Stimulated activated CD8-positive, alpha-beta memory T cell treated with anti-CD3 and anti-CD28 coated beads, Interleukin-15, amount 100 ng/mL, for 24 hours (primary cell): ENCODE data around the gene CHCHD3.

Source experiments
- DNase-seq: peaks from one replicate; pipeline ENCODE4 v3.0.0-alpha.2; 2020; ENCODE audit warnings: low read depth

The CHCHD3 gene

DNA sequence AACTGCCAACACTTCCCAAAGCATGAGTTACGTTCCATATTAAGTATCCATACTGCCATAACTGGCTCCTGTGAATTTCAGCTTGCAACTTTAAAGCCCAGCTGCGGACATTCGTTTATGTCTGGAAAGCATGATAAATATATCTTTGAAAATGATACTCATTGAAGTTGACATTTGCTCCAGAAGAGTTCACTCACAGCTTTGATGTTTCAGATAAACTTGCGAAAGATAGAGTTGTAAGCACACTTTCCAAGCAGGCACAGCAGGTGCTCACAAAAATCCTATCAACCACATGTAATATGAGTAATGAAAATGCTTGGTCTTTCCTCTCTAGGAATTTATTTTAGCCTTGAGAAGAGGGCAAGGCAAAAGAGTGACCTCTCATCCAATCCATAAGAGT is 4.5 kb downstream of the CHCHD3 start:
- no peak for DNase-seq

DNA sequence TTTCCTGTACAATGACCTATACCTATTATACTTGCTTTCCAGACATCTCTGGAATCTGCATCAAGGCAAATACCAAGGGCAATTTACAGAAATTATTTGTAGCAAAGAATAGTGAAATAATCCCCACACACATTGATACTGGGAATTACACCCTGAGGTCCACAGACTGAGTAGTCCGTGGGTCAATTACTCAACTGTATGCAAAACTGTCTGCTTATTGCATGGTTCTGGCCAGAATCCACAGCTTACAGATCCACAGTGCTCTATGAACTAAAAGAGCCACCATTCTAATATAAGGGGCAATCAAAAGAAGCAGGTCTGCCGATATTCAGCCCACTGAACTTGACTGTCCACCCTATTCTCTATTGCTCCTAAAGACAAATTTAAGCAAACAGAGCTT is 5.7 kb downstream of the CHCHD3 start:
- no peak for DNase-seq

DNA sequence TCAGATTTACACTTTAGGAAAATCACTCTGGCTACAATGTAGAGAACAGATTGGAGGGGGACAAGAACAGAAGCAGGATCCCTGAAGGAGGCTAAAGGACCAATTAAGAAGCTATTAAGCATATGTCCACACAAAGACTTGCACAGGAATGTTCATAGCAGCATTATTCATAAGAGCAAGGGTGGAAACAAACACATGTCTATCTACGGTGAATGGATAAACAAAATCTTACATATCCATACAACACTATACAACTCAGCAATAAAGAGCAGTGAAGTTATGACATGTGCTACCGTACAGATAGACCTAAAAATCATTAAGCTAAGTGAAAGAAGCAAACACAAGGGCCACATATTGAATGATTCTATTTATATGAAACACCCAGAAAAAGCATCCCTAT is 10.4 kb downstream of the CHCHD3 start:
- no peak for DNase-seq

DNA sequence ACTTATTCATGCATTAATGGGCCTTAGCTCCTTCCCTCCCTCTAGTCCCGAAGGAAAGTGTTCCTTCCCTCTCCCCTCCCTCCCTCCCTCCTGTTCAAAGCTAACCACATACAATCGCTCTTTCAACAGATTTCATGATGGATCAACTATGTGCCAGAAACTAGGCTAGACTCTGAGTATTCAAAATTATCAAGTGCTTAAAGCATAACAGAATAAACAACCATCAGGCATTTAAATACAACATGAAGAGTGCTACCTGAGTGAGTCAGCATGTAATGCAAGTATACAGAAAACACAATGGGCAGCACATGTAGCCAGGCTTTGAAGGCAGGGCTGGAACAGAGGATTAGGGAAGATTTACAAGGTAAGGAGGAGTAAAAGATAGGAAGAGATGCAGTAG is 11.3 kb downstream of the CHCHD3 start:
- DNase-seq, result no peak

DNA sequence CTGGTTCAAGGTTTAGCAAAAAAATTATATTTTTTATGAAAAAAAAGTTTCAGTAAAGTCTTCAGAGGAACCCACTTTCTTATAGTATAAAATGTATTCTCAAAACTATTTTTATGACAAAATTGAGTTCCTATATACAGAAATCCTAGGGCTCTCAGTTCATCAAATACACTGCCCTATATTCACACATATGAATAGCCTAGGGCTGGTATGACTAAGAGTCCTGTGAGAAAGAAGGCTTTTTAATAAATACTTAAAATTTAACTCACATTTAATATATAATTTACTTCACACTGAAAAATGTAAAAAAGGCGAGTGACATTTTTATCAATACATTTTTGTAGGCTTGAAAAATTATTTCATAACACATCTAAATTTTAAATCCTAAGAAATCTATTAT is 16.6 kb downstream of the CHCHD3 start:
- no peak for DNase-seq

DNA sequence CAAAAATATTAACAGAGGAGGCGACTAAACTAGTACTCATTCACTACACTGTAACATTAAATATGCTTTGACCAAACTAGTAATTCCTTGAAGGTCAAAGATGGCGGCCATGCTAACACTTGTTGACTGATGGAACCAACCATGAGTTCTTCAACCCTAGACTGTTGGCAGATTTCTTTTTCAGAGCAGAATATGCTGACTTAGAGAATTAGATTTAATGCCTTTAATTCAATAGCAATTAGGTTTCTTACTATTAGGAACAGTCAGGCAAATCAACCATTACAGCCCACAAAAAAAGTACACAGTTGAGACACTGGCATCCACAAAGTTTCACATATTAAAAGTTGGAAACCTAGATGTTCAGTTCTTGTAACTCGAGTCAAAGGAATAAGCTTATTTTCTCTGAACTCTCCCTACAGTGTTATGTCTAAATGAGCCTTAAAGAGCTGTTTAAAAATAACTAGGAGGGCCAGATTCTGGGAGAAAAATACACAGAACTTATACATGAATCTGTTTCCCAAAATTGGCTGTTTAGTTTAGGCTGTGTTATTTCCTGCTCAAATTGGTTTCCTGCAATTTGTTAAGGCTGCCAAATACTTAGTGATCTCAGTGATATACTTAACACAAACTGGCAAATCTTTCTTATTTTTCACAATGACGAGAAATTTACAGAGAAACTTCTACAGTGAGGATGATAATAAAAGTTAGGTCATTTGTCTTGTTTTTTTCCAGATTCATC is 17.6 kb downstream of the CHCHD3 start:
- no peak for DNase-seq

DNA sequence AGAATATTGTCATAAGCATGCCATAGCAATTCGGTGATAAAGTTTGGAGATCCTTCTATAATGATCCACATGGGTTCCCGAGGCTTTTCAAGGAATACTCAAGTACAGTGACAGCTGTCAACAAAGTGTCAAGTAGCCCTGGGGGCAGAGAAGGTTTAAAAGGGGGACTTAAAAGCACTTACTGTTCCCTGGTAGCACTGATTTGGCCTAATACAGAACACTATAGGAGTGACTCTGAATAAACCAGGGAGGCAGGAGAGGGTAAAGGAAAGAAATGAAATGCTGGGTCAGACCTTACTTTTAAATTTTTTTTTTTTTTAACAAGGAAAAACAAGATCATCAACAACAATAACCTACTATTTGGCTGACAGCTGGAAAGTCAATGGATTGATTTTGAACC is 20.1 kb downstream of the CHCHD3 start:
- no peak for DNase-seq

DNA sequence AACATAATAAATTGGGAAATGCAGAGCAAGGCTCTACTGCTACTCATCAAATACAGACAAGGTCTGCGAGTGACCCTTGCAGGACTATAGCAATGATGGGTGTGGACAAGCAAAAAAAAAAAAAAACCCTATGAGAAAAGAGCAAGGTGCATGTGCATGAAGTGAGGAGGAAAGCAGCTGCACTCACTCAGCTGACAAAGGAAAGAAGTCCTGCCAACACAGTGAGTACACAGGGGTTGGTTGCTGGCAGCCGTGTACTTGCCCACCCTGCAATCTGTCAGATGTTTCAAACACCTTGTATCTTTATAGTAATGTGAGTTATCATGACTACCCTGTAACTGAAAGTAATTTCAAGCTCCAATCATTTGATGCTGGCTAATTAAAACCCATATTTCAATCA is 20.5 kb downstream of the CHCHD3 start:
- no peak for DNase-seq

DNA sequence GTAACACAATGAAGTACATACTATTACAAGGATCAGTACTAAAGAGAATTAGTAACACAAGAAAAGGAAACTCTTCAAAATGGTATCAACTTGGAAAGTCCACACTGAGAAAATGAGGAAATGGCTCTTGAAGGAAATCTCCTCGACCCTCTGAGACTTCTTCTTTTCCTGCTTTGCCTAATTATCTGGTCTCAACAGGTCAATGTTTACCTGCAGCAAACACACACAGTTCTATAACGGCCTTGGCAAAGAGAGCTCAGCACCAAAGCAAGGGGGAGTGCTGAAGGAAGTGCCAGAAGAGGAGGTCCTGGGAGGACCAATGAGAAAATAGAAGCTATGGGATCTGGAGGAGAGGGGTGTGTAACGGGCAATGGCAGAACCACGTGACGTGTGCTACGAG is 21.9 kb downstream of the CHCHD3 start:
- DNase-seq, result no peak

DNA sequence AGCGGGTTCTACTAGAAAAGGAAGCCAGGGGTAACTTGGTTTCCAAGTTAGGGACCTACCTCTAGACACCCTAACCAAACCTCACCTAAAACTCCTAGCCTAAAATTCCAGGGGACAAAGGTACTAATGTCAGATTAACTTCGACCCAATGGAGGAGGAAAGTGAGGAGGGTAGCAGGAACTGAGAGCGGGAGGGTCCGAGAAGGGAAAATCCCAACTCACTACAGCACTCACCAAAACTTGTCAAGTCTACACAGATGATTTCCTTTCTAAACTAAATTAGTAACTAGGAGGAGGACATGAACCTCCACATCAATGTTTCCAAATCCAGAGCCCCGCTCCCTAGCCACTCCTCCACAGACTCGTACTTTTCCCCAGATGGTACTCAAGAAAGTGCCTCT is 22.6 kb downstream of the CHCHD3 start:
- no peak for DNase-seq

DNA sequence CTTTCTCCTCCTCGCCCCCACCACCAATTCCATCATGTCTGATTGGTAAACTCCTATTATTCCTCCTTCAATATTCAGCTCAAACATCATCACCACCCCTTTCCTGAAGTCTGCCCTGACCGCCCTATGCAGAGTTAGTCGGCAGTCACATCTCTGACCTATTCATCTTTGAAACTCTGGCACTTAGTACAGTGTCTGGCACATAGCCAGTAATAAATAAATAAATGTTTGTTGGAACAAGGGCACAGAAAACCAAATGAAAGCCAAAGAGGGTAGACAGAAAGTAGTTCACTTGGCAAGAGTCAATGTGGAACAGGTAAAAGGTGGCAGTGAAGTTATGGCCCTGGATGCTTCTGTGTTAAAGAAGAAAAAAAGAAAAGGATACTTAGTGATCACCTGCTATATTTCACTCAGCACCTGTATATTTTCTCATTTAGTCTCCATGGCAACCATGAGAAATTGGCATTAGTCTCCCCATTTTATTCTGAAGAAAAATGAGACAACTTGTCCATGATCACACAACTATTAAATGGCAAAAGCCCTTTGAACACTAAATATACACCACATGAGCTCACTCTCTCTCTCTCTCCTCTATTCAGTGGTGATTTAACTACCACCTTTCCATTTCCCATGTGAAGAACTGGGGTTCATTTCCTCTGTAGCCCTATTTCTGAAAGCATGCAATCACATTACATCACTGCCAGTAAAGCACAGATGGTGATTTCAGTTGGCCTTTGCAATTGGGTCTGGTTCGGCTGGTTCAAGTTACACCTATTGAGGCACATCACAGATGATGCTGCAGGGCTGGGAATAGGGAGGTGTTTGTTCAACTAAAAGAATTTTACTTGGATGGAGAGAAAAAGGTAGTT is 25.3 kb downstream of the CHCHD3 start:
- no peak for DNase-seq

DNA sequence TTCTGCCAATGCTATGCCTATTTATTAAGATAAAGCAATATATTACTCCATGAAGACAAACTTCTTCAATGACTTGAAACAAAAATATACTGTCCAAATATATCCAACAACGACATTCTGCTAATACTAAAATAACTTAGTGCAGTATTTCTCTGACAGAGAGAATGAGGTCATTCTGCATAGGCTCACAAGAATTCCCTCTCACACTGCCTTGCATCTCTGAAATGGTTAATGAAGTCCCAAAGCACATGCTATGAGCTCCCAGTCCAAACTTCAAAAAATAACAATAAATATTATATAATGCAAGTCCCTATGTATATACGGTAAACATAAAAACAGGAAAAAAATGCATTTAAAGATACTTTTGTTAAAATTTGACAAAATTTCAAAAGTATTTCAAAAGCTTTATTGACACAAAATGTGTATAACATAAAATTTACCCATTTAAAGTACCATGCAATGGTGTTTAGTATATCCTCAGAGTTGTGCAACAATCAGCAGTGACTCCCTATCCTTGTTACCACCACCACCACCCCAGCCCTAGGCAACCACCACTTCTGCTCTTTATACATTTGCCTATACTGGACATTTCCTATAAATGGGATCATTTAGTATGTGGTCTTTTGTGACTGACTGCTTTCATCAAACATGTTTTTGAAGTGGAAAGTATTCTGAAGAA is 27.6 kb downstream of the CHCHD3 start:
- no peak for DNase-seq

DNA sequence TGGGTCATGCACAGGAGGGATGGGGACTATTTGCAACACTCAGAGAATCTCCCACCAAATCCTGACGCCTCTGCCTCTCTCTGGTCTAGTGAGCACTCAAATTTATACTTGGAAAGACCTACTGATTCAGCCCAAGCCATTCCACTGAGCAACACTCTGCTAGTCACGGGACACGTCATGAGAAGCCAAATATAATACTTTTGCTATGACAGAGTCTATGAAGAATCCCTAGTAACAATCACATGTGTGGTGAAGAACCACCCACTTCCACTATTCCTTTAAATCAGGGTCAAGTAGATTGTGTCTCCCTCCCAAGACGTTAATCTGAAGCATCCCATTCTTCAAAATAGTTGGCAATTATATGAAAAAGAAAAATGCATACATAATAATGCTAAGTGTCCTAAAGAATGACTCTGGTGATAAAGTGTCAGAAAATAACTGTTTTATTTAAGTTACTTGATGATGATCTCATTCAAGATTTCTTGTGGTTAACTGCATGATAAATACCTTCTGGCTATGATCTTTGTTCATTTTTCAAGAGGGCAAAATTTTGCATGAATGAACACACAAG is 28.5 kb downstream of the CHCHD3 start:
- DNase-seq, result no peak

DNA sequence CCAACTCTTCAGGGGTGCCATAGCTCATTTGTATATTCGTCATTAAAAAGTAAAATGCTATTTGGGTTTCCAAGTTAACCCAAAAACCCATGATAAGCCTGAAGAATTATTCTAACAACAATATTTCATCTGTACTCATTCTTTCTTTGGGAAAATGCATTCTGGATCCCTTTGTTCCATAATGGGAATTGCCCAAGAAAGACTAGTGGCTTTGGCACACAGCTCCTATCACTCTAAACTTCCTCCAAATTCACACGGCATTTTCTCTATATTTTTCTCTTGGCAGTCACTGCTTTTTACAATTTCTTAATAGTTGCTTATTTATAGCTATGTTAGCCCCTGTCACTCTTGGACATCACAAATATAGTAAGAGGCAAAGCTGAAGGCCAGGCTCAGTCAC is 29.1 kb downstream of the CHCHD3 start:
- DNase-seq, result no peak

DNA sequence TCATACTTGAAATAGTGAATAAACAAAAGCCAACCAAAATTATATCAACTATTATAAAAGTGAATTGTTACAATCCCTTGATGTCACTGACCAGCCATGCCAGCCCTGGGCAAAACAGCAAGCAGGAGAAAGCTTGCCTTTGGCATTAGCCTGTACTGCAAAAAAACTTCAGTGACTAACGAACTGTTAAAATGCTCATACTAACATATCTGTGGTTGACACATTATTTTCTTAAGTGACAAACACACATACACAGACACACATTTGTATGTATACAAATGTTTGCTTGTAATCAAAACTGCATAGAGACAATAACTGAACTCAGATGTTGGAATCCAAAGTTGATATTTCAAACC is 29.5 kb downstream of the CHCHD3 start:
- no peak for DNase-seq

DNA sequence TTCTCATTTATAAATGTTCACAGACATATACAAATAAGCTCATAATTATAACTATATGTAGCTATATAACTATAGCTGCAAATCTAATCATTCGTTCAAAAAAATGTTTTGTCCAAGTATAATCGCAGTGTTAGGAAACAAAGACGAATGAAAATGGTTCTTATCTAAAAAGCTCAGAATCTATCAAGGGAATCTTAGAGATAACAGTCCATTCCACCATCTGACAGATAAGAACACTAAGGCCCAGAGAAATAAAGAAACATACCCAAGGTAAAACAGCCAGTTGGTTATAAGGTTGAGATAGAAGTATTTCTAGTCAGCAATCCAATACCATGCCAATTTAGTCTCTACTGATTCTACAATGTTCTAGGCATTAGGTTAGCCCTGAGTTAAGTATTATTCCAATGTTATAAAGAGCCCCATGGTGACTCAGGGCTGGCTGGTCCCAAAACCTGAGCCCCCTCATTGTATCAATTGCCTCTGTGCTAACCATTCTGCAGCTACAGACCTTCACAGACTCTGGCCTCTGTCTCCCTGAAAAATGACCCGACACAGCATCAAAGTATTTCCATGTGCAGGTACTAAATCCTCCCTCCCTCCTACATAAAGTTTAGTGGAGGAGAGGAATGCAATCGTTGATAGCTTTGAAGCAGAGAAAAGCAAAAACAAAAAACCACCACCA is 30.0 kb downstream of the CHCHD3 start:
- no peak for DNase-seq

DNA sequence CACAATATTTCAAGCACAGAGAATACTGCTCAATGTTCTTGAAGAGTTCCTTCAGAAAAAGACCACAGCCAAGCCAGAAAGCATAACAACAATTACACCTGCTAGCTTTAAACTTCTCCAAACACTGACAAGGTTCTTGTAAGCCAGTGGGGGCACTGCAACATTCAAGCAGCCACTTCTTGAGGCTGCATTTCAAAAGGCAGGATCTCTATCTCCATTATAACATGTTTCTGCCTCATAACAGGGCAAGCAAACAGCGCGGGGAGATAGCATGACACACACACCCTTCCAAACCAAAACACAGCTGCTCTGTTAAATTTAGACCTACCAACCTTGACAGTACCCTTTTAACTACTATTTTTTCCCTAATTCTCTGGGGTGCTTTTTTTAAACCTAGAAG is 30.8 kb downstream of the CHCHD3 start:
- DNase-seq, result no peak

DNA sequence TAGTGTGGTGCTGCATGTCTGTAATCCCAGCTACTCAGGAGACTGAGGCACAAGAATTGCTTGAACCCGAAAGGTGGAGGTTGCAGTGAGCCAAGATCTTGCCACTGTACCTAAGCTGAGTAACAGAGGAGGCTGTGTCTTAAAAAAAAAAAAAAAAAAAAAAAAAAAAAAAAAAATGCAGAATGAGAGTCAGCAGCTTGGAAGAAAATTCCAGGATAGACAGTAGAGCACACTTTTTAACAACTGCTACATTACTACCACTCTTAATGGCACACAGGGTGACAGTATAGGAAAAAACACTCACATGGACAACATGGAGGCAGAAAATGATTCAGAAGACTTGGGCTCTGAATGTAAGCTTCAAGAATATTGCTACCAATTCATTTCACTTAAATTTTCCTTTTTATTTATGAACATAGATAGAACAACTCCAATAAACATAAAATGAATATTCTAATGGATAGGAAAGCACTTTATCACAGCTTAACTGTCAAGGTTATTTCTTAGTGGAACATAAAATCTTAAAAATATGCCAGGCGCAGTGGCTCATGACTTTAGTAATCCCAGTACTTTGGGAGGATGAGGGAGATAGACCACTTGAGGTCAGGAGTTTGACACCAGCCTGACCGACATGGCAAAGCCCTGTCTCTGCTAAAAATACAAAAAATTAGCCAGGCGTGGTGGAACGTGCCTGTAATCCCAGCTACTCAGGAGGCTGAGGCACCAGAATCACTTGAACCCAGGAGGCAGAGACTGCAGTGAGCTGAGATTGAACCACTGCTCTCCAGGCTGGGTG is 31.5 kb downstream of the CHCHD3 start:
- no peak for DNase-seq

DNA sequence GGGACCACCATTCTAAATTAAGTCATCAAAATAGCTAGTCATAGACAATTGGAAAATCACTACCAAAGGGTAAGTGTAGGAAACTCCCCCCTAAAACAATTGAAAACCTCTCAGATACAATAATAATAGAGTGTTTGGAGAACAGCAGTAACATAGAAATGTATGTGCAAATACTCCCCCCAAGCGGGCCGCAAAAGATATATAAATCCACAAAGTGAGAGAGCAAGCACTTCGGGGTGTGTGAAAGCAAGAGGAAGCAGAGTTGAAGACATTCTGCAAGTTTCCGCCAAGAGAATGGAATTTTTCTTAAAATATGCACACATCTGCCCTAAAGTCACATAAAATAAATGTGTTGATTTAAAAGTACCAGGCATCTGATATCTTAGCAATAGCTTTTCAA is 33.3 kb downstream of the CHCHD3 start:
- DNase-seq, result no peak

DNA sequence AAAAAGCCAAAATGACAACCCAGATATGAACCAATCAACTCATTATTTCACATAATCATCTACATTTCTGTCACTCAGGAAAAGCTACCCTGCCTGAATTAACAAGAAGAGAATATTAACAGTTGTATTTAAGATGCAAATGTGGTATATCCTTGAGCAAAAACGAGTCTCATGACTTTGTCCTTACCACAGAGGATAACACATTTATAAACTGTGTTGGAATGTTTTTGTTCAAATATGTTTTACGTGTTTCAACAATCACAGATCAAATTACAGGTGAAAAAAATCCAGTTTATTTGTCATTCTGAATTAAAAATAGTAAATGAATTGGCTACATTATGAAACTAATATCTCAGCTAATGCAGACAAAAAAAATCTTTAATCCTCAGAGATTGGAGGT is 34.6 kb downstream of the CHCHD3 start:
- DNase-seq, result no peak

DNA sequence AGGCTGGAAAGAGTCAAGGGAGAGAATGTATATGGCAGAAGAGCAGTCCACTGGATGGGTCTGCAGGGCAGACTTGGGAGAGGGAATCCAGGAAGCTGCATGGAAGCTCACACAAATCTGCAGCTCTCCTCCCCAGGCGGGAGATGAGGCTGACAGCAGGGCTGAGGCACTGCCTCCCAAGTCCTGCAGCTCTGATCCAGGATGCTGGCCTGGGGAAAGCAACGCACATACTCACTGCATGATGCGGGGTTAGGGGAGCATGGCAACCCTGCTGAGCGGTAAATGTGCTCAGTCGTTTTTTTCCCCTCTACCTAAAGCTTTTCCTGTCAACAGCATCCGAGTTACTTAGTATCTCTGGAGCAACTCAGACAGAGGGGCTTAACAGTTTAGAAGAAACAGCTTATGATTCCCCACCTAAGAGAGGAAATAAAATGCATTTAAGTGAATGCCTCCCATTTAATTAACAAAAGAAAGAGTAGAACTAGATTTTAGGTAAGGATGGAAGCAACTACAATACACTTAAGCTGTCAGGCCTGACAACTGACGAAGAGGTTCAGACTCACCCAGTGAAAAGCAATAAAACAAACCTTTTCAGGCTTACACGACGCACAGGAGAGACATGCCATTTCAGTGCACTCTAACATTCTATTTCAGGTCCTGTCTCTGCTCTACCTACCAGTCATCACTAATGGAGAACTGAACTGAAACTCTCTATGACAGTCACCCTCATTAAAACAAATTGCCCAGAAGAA is 37.0 kb downstream of the CHCHD3 start:
- DNase-seq, result no peak
